ENCODE results near the gene SPTLC2.

The SPTLC2 gene

DNA sequence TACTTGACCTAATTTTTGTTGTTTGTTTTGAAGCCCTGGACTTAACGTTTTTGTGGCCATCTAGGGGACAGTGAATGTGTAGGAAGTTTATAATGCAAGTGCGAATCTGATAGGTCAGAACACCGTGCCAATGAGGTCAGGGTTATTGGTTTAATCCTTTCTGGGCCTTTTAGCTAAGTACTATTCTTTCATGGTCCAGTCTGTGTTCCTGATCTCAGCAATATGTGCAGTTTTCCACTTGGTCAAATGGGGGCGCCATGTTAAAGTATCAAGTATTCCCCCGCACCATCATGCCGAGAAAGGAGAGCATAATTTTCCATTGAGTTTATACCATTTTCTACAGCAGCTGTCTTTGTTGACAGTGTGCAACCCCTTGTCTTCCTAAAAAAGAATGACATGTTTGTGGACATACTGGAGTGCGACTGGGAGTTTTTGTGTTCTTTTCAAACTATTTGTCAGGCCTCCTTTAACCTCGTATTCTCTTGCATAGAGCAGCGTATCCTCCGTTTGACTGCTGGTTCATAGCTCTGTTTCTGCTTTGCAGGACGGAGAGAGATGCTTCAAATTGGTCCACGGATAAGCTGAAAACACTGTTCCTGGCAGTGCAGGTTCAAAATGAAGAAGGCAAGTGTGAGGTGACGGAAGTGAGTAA lies 157.2 kb downstream of the SPTLC2 start:
- peak overlapping the region; percentile 97 for H3K4me3 ChIP-seq (ENCODE audit: low read length)
- DNase-seq (ENCODE audit: low read depth), result peak; percentile 37

GRCh38 chr14:77458249-77458950 lies 158.0 kb downstream of the SPTLC2 start:
- TF ChIP-seq CTCF (conservative IDR thresholded peaks at IDR 0.05; ENCODE audit: low read depth, low read length), result no peak
- DNase-seq (ENCODE audit: low read depth), result no peak
- peak overlapping the region; percentile 97 for H3K4me3 ChIP-seq (ENCODE audit: low read length)

More for the DNA sequence above, 157.2 kb downstream of the SPTLC2 start:
- TF ChIP-seq CTCF (conservative IDR thresholded peaks at IDR 0.05; ENCODE audit: low read depth, low read length), result peak; percentile 84

GRCh38 chr14:77457522-77458248 lies 158.8 kb downstream of the SPTLC2 start, which contains the start of the genes AHSA1 and VIPAS39:
AHSA1 (plus strand) TSS chr14:77458093; CDS start chr14:77458190, 97 bp downstream.
VIPAS39 (minus strand) TSS chr14:77457601; CDS start chr14:77454102, 3,499 bp downstream.
- H3K4me3 ChIP-seq (ENCODE audit: low read length), result peak within 1 kb of the TSS; percentile 97
- DNase-seq (ENCODE audit: low read depth), result peak; percentile 99
- TF ChIP-seq CTCF (conservative IDR thresholded peaks at IDR 0.05; ENCODE audit: low read depth, low read length), result no peak

DNA sequence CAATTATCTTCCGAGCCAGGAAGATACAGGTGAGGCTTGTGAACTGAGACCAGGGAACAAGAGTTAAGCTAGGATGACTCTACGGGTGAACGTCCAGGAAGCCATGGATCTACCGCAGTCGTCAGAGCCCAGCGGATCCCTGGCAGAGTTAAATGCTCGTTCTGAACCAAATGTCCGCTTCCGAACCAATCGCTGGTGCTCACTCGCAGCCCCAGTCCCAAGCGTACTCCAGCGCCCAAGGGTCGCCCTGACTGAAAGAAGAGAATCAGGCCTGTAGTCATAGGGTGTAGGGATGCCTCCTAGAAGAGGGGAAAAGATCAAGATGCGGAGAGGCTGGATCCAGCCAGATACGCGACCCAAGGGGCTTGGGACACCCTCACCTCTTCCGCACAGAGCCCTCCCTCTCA lies 159.3 kb downstream of the SPTLC2 start:
- no peak for DNase-seq (ENCODE audit: low read depth)
- H3K4me3 ChIP-seq (ENCODE audit: low read length), result peak overlapping the region; percentile 97

More for the DNA sequence above, 159.3 kb downstream of the SPTLC2 start:
- TF ChIP-seq CTCF (conservative IDR thresholded peaks at IDR 0.05; ENCODE audit: low read depth, low read length), result no peak
